Measurements from ENCODE around the gene MIA2.
"Not testable (repeated sequence)": the region's sequence is repeated elsewhere in the genome, so short reads cannot be mapped to it uniquely, and the experiment has no call there.

DNA sequence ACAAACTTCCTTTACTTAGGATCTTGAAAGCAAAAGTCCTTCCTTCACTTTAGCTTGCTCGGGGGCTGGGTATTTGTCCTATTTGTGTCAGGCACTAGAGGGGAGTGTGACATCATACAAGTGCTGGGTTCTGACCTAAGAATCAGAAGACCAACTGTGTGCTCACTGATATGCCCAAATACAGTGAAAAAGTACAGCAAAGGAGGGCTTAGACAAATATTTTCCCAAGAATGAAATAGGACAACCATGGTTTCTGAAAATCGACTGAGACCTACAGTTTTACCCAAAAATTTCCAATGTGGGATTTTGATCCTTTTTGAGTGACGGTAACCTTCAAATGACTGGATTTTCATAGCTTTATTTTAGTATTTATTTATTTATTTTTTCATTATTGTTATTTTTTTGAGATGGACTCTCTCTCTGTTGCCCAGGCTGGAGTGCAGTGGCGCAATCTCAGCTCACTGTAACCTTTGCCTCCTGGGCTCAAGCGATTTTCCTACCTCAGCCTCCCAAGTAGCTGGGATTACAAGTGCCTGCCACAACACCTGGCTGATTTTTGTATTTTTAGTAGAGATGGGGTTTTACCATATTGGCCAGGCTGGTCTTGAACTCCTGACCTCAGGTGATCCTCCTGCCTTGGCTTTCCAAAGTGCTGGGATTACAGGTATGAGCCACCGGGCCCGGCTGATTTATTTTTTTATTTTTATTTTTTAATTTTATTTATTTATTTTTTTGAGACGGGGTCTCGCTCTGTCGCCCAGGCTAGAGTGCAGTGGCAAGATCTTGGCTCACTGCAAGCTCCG, 1.8 kb upstream of the MIA2 start:
- TF ChIP-seq POLR2A (IDR thresholded peaks at IDR 0.05): not testable (repeated sequence)
- TF ChIP-seq, protein P1, sequence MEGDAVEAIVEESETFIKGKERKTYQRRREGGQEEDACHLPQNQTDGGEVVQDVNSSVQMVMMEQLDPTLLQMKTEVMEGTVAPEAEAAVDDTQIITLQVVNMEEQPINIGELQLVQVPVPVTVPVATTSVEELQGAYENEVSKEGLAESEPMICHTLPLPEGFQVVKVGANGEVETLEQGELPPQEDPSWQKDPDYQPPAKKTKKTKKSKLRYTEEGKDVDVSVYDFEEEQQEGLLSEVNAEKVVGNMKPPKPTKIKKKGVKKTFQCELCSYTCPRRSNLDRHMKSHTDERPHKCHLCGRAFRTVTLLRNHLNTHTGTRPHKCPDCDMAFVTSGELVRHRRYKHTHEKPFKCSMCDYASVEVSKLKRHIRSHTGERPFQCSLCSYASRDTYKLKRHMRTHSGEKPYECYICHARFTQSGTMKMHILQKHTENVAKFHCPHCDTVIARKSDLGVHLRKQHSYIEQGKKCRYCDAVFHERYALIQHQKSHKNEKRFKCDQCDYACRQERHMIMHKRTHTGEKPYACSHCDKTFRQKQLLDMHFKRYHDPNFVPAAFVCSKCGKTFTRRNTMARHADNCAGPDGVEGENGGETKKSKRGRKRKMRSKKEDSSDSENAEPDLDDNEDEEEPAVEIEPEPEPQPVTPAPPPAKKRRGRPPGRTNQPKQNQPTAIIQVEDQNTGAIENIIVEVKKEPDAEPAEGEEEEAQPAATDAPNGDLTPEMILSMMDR (IDR thresholded peaks at IDR 0.05): peak; percentile 28 to 46 (median 36)

Measured in right lobe of liver (tissue), 4 donors.